Daoy (cell line): ENCODE measurements around the gene TMTC1. TPM values are rescaled to one million over a fixed set of nuclear protein-coding genes. Genes with fewer than 3 reads are reported as not detected.
A peak's percentile ranks its signal among the peaks of the same experiment; 100 is the strongest.
"Not testable (repeated sequence)": the region's sequence is repeated elsewhere in the genome, so short reads cannot be mapped to it uniquely, and the experiment has no call there.

Source experiments
- DNase-seq: peaks from one replicate; pipeline ENCODE4 v3.0.0-alpha.2; 2015; ENCODE audit warnings: low read depth
- total RNA-seq: library from RNA; depleted of rRNA; stranded (reverse); fragments of >200 nt; shearing (Covaris generic); gene quantifications from 2 replicates; pipeline ENCODE4 v1.2.3, GENCODE V29; 2014

The TMTC1 gene
- total RNA-seq, 1 experiment from 2014 or later, result 4.3 TPM

DNA sequence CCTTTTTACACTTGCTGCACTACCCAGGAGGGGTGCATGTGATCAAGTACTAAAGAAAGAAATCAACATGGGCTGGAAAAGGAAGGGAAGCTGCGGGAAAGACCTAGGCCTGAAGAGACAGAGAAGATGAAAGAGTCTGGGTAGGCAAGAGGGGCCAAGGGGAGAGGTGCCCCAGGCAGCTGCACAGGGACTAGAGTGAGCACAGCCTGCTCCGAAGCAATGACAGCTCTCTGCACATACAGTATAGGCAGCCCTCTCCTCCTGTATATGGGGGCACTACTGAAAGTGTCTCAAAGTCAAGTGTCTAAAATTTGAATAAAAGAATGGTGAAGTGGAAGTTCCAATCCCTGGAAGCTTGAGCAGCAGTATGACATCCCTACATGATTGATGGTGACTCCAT is 112.0 kb downstream of the TMTC1 start:
- no peak for DNase-seq

DNA sequence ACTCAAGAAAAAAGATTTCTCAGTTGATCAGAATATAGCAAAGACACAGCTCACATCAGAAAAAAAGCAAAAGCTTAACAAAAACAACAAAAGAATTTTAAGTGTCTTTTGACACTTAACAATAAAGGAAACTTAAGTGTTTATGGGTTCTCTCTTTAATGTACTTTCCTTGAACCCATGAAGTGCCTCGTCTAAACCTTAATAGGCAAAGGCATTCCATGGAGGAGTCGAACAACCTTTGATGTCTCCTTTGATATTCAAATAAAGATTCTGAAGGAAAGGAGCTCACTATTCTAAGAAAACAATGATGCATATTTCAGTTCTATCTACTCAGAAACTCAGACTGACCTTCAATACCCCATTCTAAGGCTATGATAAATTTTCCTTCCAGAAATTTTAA is 116.7 kb downstream of the TMTC1 start:
- no peak for DNase-seq

DNA sequence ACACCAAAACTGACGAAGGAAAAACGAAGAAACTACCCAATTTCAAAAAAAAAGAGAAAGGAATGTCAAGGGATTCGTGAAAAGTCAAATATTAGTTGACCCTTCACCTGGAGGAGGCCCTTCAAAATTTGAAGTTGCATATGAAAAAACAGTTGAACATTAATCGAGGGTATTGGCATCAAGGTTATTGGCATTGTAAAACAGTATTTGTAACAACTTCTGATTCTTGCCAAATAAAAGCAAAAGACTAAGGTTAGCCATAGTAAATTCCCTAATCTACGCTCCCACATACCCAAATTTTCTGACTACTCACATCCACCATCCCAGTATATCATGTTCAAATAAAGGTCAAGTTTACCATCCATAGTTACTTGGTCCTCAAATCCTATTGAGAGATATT is 118.6 kb downstream of the TMTC1 start:
- DNase-seq, result no peak

DNA sequence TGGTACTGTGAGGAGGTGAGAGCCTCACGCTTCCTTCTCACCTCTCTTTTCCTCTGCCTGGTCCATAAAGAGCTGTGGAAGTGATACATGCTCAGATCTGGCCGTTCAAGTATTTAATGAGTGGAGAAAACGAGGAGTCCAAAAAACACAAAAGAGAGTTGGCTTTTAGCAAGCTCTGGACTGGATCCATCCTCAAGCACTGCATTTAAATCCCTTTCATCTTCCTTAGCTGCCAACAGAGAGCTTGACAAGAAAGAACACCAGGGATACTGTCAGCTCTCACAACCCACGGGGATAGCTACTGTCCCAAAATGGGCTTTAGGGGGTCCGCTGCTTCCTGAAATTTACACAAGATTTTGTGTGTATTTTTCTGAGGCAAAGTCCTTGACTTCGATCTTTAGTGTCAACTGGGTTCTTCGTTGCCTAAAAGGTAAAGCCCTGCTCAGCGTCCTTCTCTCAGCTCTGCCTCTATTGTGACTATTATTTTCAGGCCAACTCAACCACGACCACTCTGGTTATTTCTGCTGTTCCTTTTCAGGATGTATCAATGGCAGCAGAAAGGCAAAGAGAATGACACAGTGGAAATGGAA is 120.9 kb downstream of the TMTC1 start:
- no peak for DNase-seq

DNA sequence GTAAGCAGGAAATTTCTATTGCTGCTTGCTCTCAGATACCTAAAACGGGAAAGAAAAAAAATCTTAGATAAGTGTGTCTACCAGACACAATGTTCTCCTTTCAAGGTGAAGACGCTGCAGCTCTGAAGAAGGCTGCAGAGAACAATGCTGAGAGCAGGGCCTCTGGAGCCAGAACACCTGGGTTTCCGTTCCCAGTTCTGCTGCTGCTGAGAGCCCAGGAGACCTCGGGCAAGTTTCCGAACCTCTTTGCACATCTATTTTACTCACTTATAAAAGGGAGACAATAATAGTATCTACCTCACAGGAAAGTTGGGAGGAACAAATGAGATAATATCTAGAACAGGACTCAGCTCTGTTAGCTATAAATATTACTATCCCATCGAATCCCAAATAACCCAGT is 122.9 kb downstream of the TMTC1 start:
- DNase-seq, result no peak

DNA sequence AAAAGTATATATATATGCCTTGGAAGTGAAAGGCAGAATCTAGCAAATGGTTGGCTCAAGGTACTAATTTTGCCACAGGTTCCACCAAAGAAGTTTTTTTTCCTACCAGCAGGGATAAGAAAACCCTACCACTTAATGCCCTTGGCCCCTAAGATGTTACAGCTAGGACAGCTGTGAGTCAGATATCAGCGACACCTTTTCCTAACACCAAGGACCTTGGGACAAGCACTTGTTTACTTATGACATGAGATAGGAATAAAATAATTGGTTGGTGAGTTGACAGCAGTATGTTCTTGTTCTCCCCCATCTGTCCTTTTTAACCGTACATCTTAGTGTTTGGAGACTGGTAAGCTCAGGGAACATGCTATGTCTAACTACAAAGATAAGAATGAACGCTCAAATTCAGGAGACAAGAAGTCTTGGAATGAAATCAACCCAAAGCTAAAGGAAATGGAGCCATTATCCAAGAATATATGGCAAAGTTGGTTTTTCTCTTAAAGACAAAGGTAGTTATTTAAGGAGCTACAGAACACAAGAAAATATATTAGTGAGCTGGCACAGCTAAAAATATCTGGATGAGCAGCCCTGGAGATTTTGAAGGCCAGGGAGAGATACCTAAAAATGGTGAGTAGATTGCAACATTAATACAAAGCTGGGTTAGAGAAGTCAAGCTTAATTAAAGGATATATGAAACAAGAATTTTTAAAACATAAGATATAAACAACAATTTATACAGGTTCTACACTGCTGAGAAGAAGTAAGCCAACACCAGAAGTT is 126.8 kb downstream of the TMTC1 start:
- no peak for DNase-seq

DNA sequence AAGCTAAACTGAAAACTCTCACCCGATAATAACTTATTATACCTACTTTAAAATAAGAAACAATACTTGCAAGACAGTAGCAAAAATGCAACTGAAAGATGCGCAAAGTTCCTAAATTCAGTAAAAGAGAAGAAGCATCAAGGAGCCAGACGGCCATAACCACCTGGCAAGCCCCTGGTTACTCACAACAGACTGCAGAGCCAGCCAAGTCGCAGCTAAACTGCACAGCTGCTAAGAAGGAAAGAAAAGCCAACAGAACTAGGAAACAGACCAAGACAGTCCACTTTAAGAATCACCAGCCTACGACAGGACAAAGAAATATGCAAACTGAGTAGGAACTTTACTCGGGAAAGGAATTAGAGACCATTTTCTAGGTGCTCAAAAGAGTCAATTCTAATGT is 127.9 kb downstream of the TMTC1 start:
- DNase-seq, result no peak

DNA sequence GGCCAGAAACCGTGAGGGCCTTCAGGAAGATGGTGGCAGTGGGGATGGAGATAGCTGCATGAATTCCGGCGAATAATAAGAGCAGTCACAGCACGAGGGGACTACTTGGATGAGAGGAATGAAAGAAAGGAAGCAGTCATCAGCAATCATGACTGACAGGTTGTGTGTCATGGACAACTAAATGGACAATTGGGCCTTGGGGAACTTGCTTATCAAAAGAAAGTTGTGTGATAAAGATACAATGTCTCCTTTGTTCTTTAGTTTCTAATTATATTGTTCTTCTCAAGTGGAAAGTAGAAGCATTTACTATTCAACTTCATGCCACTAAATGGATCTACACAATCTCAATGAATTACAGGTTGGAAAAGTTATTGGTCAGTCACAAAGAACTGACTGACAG is 130.5 kb downstream of the TMTC1 start:
- no peak for DNase-seq

DNA sequence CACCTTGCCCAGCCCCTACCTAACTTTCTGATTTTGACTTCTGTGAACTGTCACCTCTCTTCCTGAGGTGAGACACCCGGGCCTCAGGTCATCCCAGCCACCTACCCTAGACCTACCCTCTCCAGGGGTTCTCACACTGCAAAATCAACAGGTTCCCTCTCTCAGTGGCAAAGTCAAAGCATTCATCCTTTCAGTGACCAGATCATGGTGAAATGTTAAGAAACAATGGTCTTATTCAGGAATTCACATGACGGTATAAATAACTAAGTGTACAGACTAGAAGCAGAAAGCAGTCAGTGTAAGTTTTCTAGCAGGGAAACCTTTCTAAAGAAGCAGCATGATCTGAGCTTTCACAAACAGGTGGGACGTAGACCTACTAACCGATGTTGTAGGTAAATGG is 133.4 kb downstream of the TMTC1 start:
- DNase-seq, result no peak

DNA sequence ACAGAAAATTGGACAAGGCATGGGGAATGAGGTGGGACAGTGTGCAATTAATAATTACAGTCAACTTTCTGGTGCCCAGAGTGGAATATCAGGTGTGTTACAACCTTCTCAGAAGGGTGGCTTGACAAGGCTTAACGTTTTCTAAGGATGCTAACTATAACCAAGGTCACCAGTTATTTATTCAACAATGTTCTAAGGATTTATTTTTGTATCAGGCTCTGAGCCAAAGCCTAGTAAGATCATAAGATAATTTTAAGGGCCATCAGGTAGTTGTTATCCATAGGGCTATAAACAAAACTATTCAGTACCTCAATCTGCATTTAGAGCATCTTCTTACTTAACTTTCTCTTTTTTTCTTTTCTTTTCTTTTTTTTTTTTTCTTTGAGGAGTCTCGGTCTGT is 134.0 kb downstream of the TMTC1 start:
- DNase-seq, result no peak

DNA sequence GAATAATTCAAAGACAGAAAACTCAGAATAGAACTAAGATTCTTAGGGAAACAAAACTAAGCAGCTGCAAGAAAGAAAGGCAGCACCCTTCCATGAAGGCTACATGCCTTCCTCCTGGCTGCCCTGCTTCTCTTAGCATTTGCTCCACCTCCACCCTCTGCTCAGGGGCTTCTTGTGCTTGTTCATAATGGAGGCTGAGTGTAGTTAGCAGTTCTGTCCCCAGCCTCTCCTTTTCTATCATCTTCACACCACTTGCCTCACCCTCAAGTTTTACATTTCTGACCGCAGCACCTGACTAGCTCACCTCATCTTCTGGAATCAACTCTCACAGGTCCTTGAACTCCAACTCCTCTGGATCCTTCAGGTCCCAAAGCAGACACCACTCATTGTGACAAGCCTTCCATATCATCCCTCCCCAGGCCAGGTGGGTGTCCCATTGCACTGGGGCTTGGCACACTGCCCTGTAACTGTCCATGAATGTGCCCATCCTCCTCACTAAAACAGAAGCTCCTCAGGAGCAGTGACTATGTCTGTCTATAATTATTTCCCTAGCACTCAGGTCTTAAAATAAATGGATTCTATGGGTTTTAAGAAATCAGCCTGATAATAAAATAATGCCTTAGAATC is 139.1 kb downstream of the TMTC1 start:
- no peak for DNase-seq

DNA sequence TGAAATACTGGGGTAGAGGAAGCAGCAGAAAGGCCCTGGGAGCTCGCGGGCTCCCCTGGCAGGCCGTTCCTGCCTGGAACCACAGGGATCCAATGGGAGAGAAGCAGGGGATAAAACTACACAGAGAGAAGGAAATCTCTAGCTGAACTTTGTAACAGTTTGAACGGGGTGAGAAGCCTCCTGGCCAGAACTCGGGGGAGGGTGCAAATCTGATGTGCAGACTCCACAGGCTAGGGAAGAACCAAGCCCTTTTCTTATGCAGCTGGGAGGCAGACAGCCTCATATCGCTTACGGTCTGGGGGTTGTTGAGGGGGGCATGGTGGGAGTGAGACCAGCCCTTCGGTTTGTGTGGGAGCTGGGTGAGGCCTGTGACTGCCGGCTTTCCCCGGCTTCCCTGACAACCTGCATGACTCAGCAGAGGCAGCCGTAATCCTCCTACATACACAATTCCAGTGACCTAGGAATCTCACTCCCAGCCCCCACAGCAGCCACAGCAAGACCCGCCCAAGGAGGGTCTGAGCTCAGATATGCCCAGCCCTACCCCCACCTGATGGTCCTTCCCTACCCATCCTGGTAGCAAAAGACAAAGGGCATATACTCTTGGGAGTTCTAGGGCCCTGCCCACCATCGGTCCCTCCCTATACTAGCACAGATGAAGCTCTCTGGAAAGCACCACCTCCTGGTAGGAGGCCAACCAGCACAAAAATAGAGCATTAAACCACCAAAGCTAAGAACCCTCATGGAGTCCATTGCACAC is 143.0 kb downstream of the TMTC1 start:
- peak; percentile 76 for DNase-seq

DNA sequence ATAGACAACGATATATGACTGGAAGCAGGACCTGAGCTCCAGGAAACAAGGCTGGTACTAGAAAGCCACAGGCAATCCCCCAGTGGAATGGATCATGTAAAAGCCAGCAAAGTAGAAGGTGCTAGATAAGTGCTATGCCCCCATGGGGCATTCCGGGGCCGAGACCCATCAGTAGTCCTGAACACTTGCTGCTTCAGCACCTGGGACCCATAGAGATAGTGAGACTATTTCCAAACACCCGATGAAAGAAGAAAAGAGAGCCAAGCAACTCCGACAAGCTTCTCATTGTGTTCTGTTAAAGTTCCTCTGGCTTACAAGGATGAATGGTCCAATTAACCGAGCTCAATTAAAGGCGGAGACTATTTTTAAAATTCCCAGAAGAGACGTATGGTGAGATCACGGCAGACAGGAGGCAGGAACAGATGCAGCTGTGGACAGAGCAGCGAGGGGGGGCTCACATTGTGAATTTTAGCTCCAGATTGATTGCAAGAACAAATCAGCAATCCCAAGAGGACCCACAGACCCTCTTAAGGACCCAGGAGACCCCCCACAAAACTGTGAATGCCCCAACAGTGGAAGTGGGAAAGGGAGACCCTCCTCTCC is 143.7 kb downstream of the TMTC1 start:
- DNase-seq, result no peak

DNA sequence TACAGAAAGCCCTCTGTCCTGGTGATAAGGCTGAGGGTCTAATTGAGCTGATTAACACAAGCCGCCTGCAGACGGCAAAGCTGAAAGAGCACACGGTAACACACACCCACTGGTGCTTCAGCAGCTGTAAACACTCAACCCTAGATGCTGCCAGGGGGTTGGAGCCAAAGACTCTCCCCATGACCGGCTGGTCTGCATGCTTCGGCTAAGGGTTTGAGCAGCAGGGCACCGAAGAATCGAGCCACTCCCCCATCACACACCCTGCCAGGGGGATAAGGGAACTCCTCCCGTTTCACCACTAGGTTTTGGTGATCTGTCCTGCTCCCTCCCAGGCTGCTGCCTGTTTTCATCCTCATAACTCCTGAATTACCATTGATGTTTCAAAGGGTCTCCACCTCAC is 145.2 kb downstream of the TMTC1 start:
- no peak for DNase-seq

DNA sequence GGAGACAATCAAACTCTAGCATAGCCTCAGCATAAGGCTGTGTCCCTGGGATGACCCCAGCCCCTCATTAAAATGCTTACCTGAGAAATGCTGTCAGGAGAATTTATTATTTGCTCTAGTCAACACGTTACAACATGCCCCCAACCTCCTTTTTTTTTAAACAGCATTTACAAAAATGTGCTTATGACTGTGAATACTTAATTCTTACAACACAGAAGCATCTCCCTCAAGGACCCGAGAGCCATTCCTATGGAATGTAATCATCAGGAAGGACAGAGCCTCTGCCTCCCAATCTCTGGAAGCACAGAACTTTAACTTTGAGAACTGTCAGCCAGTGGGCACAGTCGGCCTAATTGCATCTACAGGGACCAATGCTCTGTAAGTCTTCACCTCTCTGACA is 149.7 kb downstream of the TMTC1 start:
- no peak for DNase-seq

DNA sequence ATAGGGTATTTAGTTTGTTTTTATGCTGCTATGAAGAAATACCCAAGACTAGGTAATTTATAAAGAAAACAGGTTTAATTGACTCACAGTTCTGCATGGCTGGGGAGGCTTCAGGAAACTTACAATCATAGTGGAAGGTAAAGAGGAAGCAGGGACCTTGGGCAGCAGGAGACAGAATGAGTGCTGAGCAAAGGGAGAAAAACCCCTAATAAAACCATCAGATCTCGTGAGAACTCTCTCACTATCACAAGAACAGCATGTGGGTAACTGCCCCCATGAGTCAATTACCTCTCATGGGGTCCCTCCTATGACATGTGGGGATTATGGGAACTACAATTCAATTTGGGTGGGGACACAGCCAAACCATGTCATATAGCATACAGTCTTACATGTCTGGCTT is 153.6 kb downstream of the TMTC1 start:
- DNase-seq, result not testable (repeated sequence)

DNA sequence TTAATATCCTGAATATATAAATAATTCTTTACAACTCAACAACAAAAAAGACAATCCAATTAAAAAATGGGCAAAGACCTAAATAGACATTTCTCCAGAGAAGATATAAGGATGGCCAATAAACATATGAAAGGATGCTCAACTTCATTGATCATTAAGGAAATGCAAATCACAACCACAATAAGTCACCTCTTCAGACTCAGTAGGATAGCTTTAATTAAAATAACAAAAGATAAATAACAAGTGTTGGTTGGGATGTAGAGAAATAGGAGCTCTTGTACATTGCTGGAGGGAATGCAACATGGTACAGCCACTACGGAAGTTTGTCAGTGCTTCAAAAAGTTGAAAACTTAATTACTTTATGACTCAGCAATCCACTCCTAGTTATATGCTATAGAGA is 156.5 kb downstream of the TMTC1 start:
- no peak for DNase-seq

DNA sequence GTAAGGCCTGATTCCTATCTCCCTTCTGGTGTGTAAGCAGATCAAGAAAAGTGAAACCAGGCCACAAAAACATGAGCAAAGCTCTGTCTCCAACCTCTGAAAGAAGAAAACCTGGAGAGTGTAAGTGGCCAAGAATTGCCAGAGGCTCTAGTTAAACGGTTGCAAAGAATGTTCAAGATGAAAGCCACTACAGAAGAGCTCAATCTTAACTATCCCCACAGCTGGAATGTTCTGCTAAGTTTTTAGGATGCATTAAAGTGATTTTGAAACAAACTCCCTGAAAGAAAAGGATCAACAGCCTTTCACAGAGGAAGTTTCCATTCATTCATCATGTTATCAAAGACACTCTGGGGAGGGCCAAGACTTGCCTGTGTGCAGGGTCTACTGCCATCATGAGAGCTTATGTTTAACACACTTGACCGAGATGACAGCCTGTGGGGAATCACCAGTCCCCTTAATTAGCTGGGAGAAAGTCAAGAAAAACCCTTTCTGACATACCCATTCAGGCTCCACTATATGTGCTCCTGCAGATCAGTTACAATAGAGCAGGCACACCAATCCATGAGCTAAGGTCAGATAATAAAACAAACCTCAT is 158.3 kb downstream of the TMTC1 start:
- no peak for DNase-seq

DNA sequence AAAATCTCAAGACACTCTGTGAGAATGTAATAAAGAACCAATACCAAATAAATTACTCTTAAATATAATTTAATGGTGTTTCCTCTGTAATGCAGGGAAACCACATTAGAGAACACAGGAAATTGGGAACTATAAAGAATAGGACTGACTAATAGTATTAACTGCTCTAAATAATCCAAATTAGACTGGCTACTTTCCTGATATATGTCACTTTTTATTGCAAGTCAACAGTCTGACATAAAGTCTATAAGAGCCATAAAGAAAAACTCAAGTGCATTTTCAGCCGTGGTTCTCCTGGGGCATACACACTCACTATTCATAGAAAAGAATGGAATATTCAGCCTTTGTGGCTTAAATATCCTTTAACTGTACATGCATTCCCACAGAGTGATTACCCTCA is 161.5 kb downstream of the TMTC1 start:
- DNase-seq, result no peak

DNA sequence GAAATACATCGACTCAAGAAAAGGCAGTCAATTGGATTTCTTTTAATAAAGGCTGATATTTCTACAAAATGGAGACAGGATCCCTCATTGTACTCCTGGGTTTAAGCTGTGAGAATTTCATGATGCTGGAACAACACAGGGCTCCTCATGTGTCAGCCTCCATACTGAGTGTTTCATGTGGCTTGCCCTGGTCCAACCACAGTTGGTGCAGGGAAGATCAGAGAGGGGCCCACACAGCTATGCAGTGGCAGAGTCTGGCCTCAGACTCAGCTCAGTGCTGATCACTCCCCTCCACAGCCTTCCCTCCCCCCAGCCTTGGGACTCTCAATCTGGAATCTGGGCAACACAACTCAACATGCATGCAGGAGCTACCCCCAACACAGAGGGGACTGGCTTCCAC is 163.7 kb downstream of the TMTC1 start:
- no peak for DNase-seq

DNA sequence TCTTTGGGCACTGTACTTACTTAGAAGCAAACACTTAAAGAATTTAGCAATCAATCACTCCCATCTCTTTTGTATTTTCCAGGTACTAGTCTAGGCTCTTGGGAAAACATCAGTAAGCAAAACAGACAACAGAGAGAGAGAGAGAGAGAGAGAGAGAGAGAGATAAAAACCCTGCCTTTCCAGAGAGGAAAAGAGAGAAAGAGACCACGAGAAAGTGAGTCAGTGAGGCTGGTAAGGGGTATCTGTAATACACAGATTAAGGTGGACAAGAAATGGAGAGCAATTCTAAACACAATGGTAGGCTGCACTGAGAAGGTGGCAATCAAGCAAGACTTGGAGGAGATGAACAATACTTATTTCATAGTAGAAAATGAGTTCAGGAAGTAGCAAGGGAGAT is 166.3 kb downstream of the TMTC1 start:
- no peak for DNase-seq
